GM23338 (cell line): ENCODE data around the gene MYF6.

Experiments used
- CREB1 ChIP-seq: fragments of 250-450 bp; sonication (Bioruptor Pico); IDR thresholded peaks from 2 replicates; pipeline ENCODE4 v1.5.0; 2020; ENCODE audit warnings: low read depth, mild to moderate bottlenecking, moderate library complexity
- EZH2 ChIP-seq: fragments of 200-600 bp; sonication (generic); IDR thresholded peaks from one replicate; pipeline ENCODE4 v1.8.0; 2017; ENCODE audit warnings: antibody characterized with exemption, mild to moderate bottlenecking, low read depth; ENCODE audit not compliant: unreplicated experiment
- JUNB ChIP-seq: IDR thresholded peaks from one replicate; pipeline ENCODE4 v1.6.1; 2016; ENCODE audit warnings: antibody characterized with exemption; ENCODE audit not compliant: unreplicated experiment
- NANOG ChIP-seq: IDR thresholded peaks from 2 replicates; pipeline ENCODE4 v1.6.1; 2016; ENCODE audit warnings: antibody characterized with exemption, borderline replicate concordance
- POLR2AphosphoS5 ChIP-seq: IDR thresholded peaks from 2 replicates; pipeline ENCODE4 v1.6.1; 2016; ENCODE audit warnings: antibody characterized with exemption, low read depth
- ZNF114 ChIP-seq: fragments of 250-450 bp; sonication (Bioruptor Pico); IDR thresholded peaks from 2 replicates; pipeline ENCODE4 v1.5.0; 2020; ENCODE audit warnings: mild to moderate bottlenecking, moderate library complexity
- TF ChIP-seq, protein P1 (sequence below), 2 experiments: fragments of 200-600 bp in 1 of 2; sonication (generic) in 1 of 2; conservative IDR thresholded peaks; 2 replicates each; pipeline versions ENCODE4 v1.5.1 to v1.6.1; 2016 to 2017; ENCODE audit warnings: antibody characterized with exemption in 2 of 2, low read depth in 2 of 2, mild to moderate bottlenecking in 2 of 2, moderate library complexity in 1 of 2
- TF ChIP-seq, protein P2 (sequence below): IDR thresholded peaks from 2 replicates; pipeline ENCODE4 v1.6.1; 2016; ENCODE audit warnings: antibody characterized with exemption

DNA sequence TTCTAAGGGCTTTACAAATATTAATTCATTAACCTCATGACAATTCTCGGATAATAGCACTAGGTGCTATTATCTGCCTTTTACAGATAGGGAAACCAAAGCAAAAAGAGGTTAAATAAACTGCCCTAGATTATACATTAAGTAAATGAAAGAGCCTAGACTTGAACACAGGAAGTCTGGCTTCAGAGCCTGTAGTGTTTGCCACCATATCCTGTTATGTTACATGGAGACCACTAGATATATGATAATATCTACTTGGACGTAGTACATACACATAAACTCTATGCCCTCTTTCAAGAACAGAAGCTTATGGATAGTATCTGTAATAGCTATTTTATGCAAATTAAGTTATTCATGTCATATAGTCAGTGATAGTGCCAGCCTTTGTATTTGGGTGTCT, 16.9 kb upstream of the MYF6 start:
- TF ChIP-seq, protein P1, sequence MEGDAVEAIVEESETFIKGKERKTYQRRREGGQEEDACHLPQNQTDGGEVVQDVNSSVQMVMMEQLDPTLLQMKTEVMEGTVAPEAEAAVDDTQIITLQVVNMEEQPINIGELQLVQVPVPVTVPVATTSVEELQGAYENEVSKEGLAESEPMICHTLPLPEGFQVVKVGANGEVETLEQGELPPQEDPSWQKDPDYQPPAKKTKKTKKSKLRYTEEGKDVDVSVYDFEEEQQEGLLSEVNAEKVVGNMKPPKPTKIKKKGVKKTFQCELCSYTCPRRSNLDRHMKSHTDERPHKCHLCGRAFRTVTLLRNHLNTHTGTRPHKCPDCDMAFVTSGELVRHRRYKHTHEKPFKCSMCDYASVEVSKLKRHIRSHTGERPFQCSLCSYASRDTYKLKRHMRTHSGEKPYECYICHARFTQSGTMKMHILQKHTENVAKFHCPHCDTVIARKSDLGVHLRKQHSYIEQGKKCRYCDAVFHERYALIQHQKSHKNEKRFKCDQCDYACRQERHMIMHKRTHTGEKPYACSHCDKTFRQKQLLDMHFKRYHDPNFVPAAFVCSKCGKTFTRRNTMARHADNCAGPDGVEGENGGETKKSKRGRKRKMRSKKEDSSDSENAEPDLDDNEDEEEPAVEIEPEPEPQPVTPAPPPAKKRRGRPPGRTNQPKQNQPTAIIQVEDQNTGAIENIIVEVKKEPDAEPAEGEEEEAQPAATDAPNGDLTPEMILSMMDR (conservative IDR thresholded peaks at IDR 0.05; ENCODE audit: low read depth in 2 of 2), result no peak
- TF ChIP-seq POLR2AphosphoS5 (no peak), EZH2 (no peak), JUNB (no peak), ZNF114 (no peak), CREB1 (CRISPR knock-in tag) (no peak), NANOG (no peak)
- TF ChIP-seq, protein P2, sequence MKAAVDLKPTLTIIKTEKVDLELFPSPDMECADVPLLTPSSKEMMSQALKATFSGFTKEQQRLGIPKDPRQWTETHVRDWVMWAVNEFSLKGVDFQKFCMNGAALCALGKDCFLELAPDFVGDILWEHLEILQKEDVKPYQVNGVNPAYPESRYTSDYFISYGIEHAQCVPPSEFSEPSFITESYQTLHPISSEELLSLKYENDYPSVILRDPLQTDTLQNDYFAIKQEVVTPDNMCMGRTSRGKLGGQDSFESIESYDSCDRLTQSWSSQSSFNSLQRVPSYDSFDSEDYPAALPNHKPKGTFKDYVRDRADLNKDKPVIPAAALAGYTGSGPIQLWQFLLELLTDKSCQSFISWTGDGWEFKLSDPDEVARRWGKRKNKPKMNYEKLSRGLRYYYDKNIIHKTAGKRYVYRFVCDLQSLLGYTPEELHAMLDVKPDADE, result no peak
